ENCODE results near the gene DMWD.

- TF ChIP-seq CTCF (conservative IDR thresholded peaks at IDR 0.05; ENCODE audit: low read depth, low read length) (no peak), FOS (IDR thresholded peaks at IDR 0.05; ENCODE audit: low read depth, low read length) (no peak), POLR2A (IDR thresholded peaks at IDR 0.05; ENCODE audit: low read depth, low read length) (no peak), RAD21 (IDR thresholded peaks at IDR 0.05; ENCODE audit: low read length) (no peak), CHD1 (IDR thresholded peaks at IDR 0.05; ENCODE audit: low read depth, low read length) (no peak), MAFK (IDR thresholded peaks at IDR 0.05; ENCODE audit: low read depth, low read length) (no peak), NFE2L2 (IDR thresholded peaks at IDR 0.05; ENCODE audit: low read depth, low read length) (no peak), CEBPB (IDR thresholded peaks at IDR 0.05; ENCODE audit: low read depth, low read length) (no peak), RFX5 (IDR thresholded peaks at IDR 0.05; ENCODE audit: low read depth, low read length) (no peak), USF2 (IDR thresholded peaks at IDR 0.05; ENCODE audit: low read depth, low read length) (no peak)
Observed at GRCh38 chr19:45781214-45782161, 11.2 kb downstream of the DMWD start.
